HepG2 (cell line): ENCODE measurements around the gene ZNF511. TPM values are rescaled to one million over a fixed set of nuclear protein-coding genes. Genes with fewer than 3 reads are reported as not detected.

Source experiments
- FOXJ3 ChIP-seq: sonication (generic); formaldehyde crosslinking; IDR thresholded peaks from 2 replicates; pipeline ENCODE4 v1.4.0; 2020; ENCODE audit warnings: missing genetic modification reagents, mild to moderate bottlenecking, borderline replicate concordance
- GATAD1 ChIP-seq: IDR thresholded peaks from 2 replicates; pipeline ENCODE4 v1.6.1; 2016; ENCODE audit warnings: missing genetic modification reagents, missing compliant biosample characterization
- HMGXB4 ChIP-seq, 2 experiments: sonication (generic) in 1 of 2; formaldehyde crosslinking in 1 of 2; IDR thresholded peaks; 2 replicates each; pipeline versions ENCODE4 v1.4.0 to v1.6.1; 2018 to 2020; ENCODE audit warnings: missing genetic modification reagents in 2 of 2, borderline replicate concordance in 1 of 2, low read depth in 1 of 2, mild to moderate bottlenecking in 1 of 2, missing biosample characterization in 1 of 2
- KDM3A ChIP-seq: IDR thresholded peaks from 2 replicates; pipeline ENCODE4 v1.6.1; 2018; ENCODE audit warnings: low read depth, missing compliant biosample characterization
- KLF16 ChIP-seq, 2 experiments: sonication (generic) in 1 of 2; formaldehyde crosslinking in 1 of 2; IDR thresholded peaks; 2 replicates each; pipeline versions ENCODE4 v1.6.1 to v1.8.0; 2016 to 2023; ENCODE audit warnings: missing genetic modification reagents in 2 of 2, missing compliant biosample characterization in 1 of 2
- MED13 ChIP-seq: sonication (generic); formaldehyde crosslinking; IDR thresholded peaks from 2 replicates; pipeline ENCODE4 v1.5.0; 2020; ENCODE audit warnings: missing genetic modification reagents
- PAWR ChIP-seq: sonication (generic); formaldehyde crosslinking; IDR thresholded peaks from 2 replicates; pipeline ENCODE4 v1.4.0; 2020; ENCODE audit warnings: missing genetic modification reagents, mild to moderate bottlenecking, borderline replicate concordance
- RXRB ChIP-seq: IDR thresholded peaks from 2 replicates; pipeline ENCODE4 v1.6.1; 2016; ENCODE audit warnings: borderline replicate concordance, missing genetic modification reagents, missing compliant biosample characterization
- TAF15 ChIP-seq: fragments of 200-400 bp; formaldehyde crosslinking; IDR thresholded peaks from one replicate; pipeline ENCODE4 v1.6.1; 2018; ENCODE audit warnings: mild to moderate bottlenecking, low read depth, low read length; ENCODE audit not compliant: poor library complexity, severe bottlenecking
- ZBTB34 ChIP-seq: sonication (generic); formaldehyde crosslinking; IDR thresholded peaks from 2 replicates; pipeline ENCODE4 v1.8.0; 2022; ENCODE audit warnings: mild to moderate bottlenecking, missing genetic modification reagents
- ZBTB39 ChIP-seq: sonication (generic); formaldehyde crosslinking; IDR thresholded peaks from 2 replicates; pipeline ENCODE4 v1.5.0; 2020; ENCODE audit warnings: missing genetic modification reagents
- ZC3H13 ChIP-seq: sonication (generic); formaldehyde crosslinking; IDR thresholded peaks from 2 replicates; pipeline ENCODE4 v1.8.1; 2023; ENCODE audit warnings: mild to moderate bottlenecking, missing genetic modification reagents, moderate library complexity
- ZMAT5 ChIP-seq: sonication (generic); formaldehyde crosslinking; IDR thresholded peaks from 2 replicates; pipeline ENCODE4 v1.5.0; 2020; ENCODE audit warnings: mild to moderate bottlenecking, low read depth, missing genetic modification reagents, borderline replicate concordance
- ZNF572 ChIP-seq: sonication (generic); formaldehyde crosslinking; IDR thresholded peaks from 2 replicates; pipeline ENCODE4 v1.5.1; 2020; ENCODE audit warnings: mild to moderate bottlenecking, missing genetic modification reagents
- ZNF704 ChIP-seq: sonication (generic); formaldehyde crosslinking; IDR thresholded peaks from 2 replicates; pipeline ENCODE4 v1.8.1; 2023; ENCODE audit warnings: mild to moderate bottlenecking, inconsistent platforms, moderate library complexity, missing genetic modification reagents, borderline replicate concordance
- ZNF784 ChIP-seq: sonication (generic); formaldehyde crosslinking; IDR thresholded peaks from 2 replicates; pipeline ENCODE4 v1.5.1; 2020; ENCODE audit warnings: missing genetic modification reagents, mild to moderate bottlenecking, borderline replicate concordance
- ZNF800 ChIP-seq: sonication (generic); formaldehyde crosslinking; IDR thresholded peaks from 2 replicates; pipeline ENCODE4 v1.4.0; 2020; ENCODE audit warnings: missing genetic modification reagents
- polyA plus RNA-seq, 8 experiments: library from polyadenylated mRNA; depleted of rRNA in 3 of 8; stranded (reverse) in 7 of 8; unstranded in 1 of 8; fragments of >200 nt; fragmentation: Illumina TruSeq in 4 of 8; extraction: Trizol in 4 of 8; gene quantifications; 2 replicates each; pipeline versions ENCODE4 v1.2.1 to v1.2.3, GENCODE V29; 2011 to 2016; ENCODE audit warnings: low read depth in 4 of 8, missing spikeins in 1 of 8, mixed read lengths in 1 of 8; ENCODE audit not compliant: insufficient read depth in 1 of 8
- total RNA-seq, 5 experiments: library from RNA; depleted of rRNA; stranded (reverse); fragments of >200 nt; fragmentation: Illumina TruSeq; extraction: Trizol; gene quantifications; 2 replicates each; pipeline ENCODE4 v1.2.3, GENCODE V29; 2016; ENCODE audit warnings: low read depth in 1 of 5

Gene ZNF511
- total and polyA plus RNA-seq, 2 of the 13 experiments (the other 11 are each of a cell fraction or from before 2014, with no cell fraction given), result 35.6 to 66.4 TPM

- TF ChIP-seq ZNF704 (CRISPR knock-in tag) (no peak), PAWR (CRISPR knock-in tag) (no peak), RXRB (CRISPR knock-in tag) (peak; percentile 65; the same call in 1 of the 2 replicates), FOXJ3 (CRISPR knock-in tag) (peak; percentile 18; the same call in 1 of the 2 replicates), KDM3A (CRISPR knock-in tag) (0 out of 2 replicates have a peak, but pooled peaks have one; percentile 56), ZC3H13 (CRISPR knock-in tag) (no peak), ZNF800 (CRISPR knock-in tag) (peak; percentile 80; the same call in 1 of the 2 replicates), ZBTB34 (CRISPR knock-in tag) (no peak), MED13 (CRISPR knock-in tag) (no peak), HMGXB4 (CRISPR knock-in tag; IDR thresholded peaks at IDR 0.05; ENCODE audit: borderline replicate concordance in 1 of 2, low read depth in 1 of 2) (peak; percentile 61 to 90), KLF16 (CRISPR knock-in tag; IDR thresholded peaks at IDR 0.05) (peak in 1 of 2 experiments; percentile 69; a peak in 1 of 4 replicates), ZMAT5 (no peak), GATAD1 (CRISPR knock-in tag) (0 out of 2 replicates have a peak, but pooled peaks have one; percentile 32), ZNF784 (CRISPR knock-in tag) (no peak), ZNF572 (CRISPR knock-in tag) (0 out of 2 replicates have a peak, but pooled peaks have one; percentile 41), TAF15 (no peak), ZBTB39 (CRISPR knock-in tag) (no peak)
Observed at GRCh38 chr10:133329491-133330202, 20.9 kb downstream of the ZNF511 start (continued).
